ENCODE results near the gene CDH23. TPM values are rescaled to one million over a fixed set of nuclear protein-coding genes. Genes with fewer than 3 reads are reported as not detected.
A peak's percentile ranks its signal among the peaks of the same experiment; 100 is the strongest.

CDH23 gene
- total RNA-seq, 4 donors from 2014 or later, result 14.4 to 29.6 (median 19.7) TPM

- intact Hi-C loops (cut with DNase I), result loop anchor here (5.0 to 10.0 kb wide), 3 partner anchors 250 to 500 kb away; partner anchors contain the start of genes CDH23 and SLC29A3
- no peaks in the 10 kb centered on the region for H3K9me3 ChIP-seq
- H3K27me3 ChIP-seq, result no peaks in the 10 kb centered on the region
- 88% methylated on average over 7 of the region's 26 CpGs for WGBS
- DNase-seq (ENCODE audit: extremely low spot score), result no peak
- no peak overlapping the region for H3K4me3 ChIP-seq
- no peak overlapping the region for H3K27ac ChIP-seq (replicated peaks in 1 of 4)
- H3K36me3 ChIP-seq, result peaks cover 42 to 59% (median 53%) of the 10 kb centered on the region in 4 donors
- H3K4me1 ChIP-seq, result peaks cover 38 to 56% (median 44%) of the 10 kb centered on the region in 4 donors
- TF ChIP-seq EP300 (IDR thresholded peaks at IDR 0.05) (no peak), CTCF (IDR thresholded peaks at IDR 0.05) (no peak), POLR2A (IDR thresholded peaks at IDR 0.05; ENCODE audit: low read depth) (no peak), POLR2AphosphoS5 (IDR thresholded peaks at IDR 0.05) (no peak)
Measured at GRCh38 chr10:71814922-71815411, 418.2 kb downstream of the CDH23 start.

GRCh38 chr10:71815515-71816130 lies 418.9 kb downstream of the CDH23 start:
- 73% methylated on average over 8 of the region's 15 CpGs for WGBS
- Histone ChIP-seq H3K4me1 (peaks cover 38 to 56% (median 44%) of the 10 kb centered on the region in 4 donors), H3K9me3 (no peaks in the 10 kb centered on the region), H3K27ac (replicated peaks in 1 of 4) (no peak overlapping the region), H3K27me3 (no peaks in the 10 kb centered on the region), H3K36me3 (peaks cover 49 to 65% (median 60%) of the 10 kb centered on the region in 4 donors), H3K4me3 (no peak overlapping the region)
- no peak for TF ChIP-seq POLR2A (IDR thresholded peaks at IDR 0.05; ENCODE audit: low read depth)
- no peak for TF ChIP-seq POLR2AphosphoS5 (IDR thresholded peaks at IDR 0.05)
- TF ChIP-seq EP300 (IDR thresholded peaks at IDR 0.05), result no peak
- TF ChIP-seq CTCF (IDR thresholded peaks at IDR 0.05), result no peak
- no peak for DNase-seq (ENCODE audit: extremely low spot score)
- intact Hi-C loops (cut with DNase I), result loop anchor here (10.0 kb wide), 2 partner anchors 251 to 501 kb away; partner anchors contain the start of gene SLC29A3

GRCh38 chr10:71816421-71816851 lies 419.7 kb downstream of the CDH23 start:
- intact Hi-C loops (cut with DNase I), result loop anchor here (10.0 kb wide), 2 partner anchors 252 to 502 kb away; partner anchors contain the start of gene SLC29A3
- no peaks in the 10 kb centered on the region for H3K27me3 ChIP-seq
- H3K36me3 ChIP-seq, result peaks cover 57 to 73% (median 68%) of the 10 kb centered on the region in 4 donors
- peaks cover 38 to 56% (median 44%) of the 10 kb centered on the region in 4 donors for H3K4me1 ChIP-seq
- H3K4me3 ChIP-seq, result no peak overlapping the region
- no peaks in the 10 kb centered on the region for H3K9me3 ChIP-seq
- TF ChIP-seq POLR2AphosphoS5 (IDR thresholded peaks at IDR 0.05), result no peak
- no peak for TF ChIP-seq EP300 (IDR thresholded peaks at IDR 0.05)
- no peak for TF ChIP-seq POLR2A (IDR thresholded peaks at IDR 0.05; ENCODE audit: low read depth)
- TF ChIP-seq CTCF (IDR thresholded peaks at IDR 0.05), result no peak
- WGBS, result 80% methylated on average over 12 of the region's 12 CpGs
- no peak for DNase-seq (ENCODE audit: extremely low spot score)
- peak overlapping the region in 2 of 4 donors; percentile 18 to 36 for H3K27ac ChIP-seq (replicated peaks in 1 of 4)

GRCh38 chr10:71816936-71817618 lies 420.4 kb downstream of the CDH23 start:
- H3K4me3 ChIP-seq, result no peak overlapping the region
- H3K27ac ChIP-seq (replicated peaks in 1 of 4), result peak overlapping the region; percentile 6 to 55 (median 42)
- no peak for DNase-seq (ENCODE audit: extremely low spot score)
- 64% methylated on average over 7 of the region's 8 CpGs for WGBS
- peaks cover 62 to 80% (median 74%) of the 10 kb centered on the region in 4 donors for H3K36me3 ChIP-seq
- intact Hi-C loops (cut with DNase I), result loop anchor here (10.0 kb wide), 2 partner anchors 252 to 502 kb away; partner anchors contain the start of gene SLC29A3
- no peaks in the 10 kb centered on the region for H3K27me3 ChIP-seq
- no peaks in the 10 kb centered on the region for H3K9me3 ChIP-seq
- H3K4me1 ChIP-seq, result peaks cover 31 to 50% (median 39%) of the 10 kb centered on the region in 4 donors
- no peak for TF ChIP-seq CTCF (IDR thresholded peaks at IDR 0.05)
- TF ChIP-seq EP300 (IDR thresholded peaks at IDR 0.05), result no peak
- TF ChIP-seq POLR2A (IDR thresholded peaks at IDR 0.05; ENCODE audit: low read depth), result no peak
- TF ChIP-seq POLR2AphosphoS5 (IDR thresholded peaks at IDR 0.05), result no peak
